GM12801 (cell line): ENCODE measurements around the gene IL6ST.

Source experiments
- TF ChIP-seq, protein P1 (sequence below): IDR thresholded peaks from one replicate; pipeline ENCODE4 v1.5.1; 2011; ENCODE audit warnings: control low read depth; ENCODE audit not compliant: insufficient read length; ENCODE audit errors: extremely low read depth

The IL6ST gene

DNA sequence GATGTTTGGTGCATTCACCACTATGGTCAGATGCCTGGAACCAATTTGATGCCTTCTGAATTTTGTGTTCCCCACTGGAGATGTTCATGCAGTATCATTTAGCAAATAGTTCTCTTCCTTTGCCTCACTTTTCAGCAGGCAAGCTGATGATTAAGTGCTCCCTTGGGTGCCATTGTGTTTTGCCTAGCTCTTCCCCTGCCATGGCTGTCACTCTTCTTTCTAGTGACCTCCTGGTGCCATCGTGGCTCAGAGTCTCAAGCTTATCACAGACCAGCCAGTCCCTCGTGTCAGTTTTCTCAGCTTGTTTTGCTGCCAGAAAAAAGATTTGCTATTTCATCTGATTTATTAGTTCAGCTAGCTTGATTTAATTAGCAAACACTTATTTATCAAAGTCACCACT lies 102.3 kb downstream of the IL6ST start:
- TF ChIP-seq, protein P1, sequence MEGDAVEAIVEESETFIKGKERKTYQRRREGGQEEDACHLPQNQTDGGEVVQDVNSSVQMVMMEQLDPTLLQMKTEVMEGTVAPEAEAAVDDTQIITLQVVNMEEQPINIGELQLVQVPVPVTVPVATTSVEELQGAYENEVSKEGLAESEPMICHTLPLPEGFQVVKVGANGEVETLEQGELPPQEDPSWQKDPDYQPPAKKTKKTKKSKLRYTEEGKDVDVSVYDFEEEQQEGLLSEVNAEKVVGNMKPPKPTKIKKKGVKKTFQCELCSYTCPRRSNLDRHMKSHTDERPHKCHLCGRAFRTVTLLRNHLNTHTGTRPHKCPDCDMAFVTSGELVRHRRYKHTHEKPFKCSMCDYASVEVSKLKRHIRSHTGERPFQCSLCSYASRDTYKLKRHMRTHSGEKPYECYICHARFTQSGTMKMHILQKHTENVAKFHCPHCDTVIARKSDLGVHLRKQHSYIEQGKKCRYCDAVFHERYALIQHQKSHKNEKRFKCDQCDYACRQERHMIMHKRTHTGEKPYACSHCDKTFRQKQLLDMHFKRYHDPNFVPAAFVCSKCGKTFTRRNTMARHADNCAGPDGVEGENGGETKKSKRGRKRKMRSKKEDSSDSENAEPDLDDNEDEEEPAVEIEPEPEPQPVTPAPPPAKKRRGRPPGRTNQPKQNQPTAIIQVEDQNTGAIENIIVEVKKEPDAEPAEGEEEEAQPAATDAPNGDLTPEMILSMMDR: no peak

DNA sequence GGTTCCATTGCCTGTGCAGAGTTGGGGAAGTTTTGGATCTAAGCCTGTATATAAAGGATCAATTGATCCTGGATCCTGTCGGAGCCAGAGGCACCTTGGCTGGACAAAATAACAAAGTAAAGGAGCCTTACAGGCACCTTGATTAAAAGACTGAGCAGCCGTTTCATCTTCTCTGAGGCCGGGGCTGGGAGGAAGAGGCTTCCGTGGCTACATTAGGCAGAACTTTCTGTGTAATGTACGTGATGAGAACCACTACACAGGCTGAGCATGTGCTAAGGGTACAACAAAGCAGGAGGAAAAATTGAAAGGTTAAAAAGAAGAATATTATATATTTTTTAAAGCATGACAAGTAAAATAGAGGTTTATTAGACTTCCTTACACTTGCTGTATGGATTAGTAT lies 106.6 kb downstream of the IL6ST start:
- TF ChIP-seq, protein P1: no peak

- TF ChIP-seq, protein P1: no peak
Measured at GRCh38 chr5:55885359-55885758, 109.4 kb downstream of the IL6ST start.
